ENCODE measurements around the gene MPL.

MPL gene

GRCh38 chr1:43357251-43357650 is 19.6 kb downstream of the MPL start:
- no peaks in the 10 kb centered on the region for H3K9me3 Mint-ChIP-seq
- no peak overlapping the region for H3K27ac Mint-ChIP-seq
- TF ChIP-seq CTCF (IDR thresholded peaks at IDR 0.05), result no peak
- H3K4me1 Mint-ChIP-seq, result peaks cover 52% of the 10 kb centered on the region
- no peak for DNase-seq
- H3K4me3 Mint-ChIP-seq, result no peak overlapping the region
- peaks cover 26% of the 10 kb centered on the region for H3K36me3 Mint-ChIP-seq (ENCODE audit: low read depth)
- H3K27me3 Mint-ChIP-seq (ENCODE audit: low read depth, poor library complexity), result no peaks in the 10 kb centered on the region

GRCh38 chr1:43358121-43358745 is 20.6 kb downstream of the MPL start:
- Mint-ChIP-seq H3K27ac (peak overlapping the region; percentile 95), H3K27me3 (ENCODE audit: low read depth, poor library complexity) (no peaks in the 10 kb centered on the region), H3K4me1 (peaks cover 51% of the 10 kb centered on the region), H3K36me3 (ENCODE audit: low read depth) (peaks cover 33% of the 10 kb centered on the region), H3K4me3 (peak overlapping the region; percentile 91), H3K9me3 (no peaks in the 10 kb centered on the region)
- no peak for TF ChIP-seq CTCF (IDR thresholded peaks at IDR 0.05)
- DNase-seq, result no peak

GRCh38 chr1:43358746-43359693 is 21.4 kb downstream of the MPL start, which contains the start of gene CDC20:
CDC20 (plus strand) TSS chr1:43358981; CDS start chr1:43359216, 235 bp downstream.
- no peak for TF ChIP-seq CTCF (IDR thresholded peaks at IDR 0.05)
- H3K27me3 Mint-ChIP-seq (ENCODE audit: low read depth, poor library complexity), result no peaks in the 10 kb centered on the region
- no peaks in the 10 kb centered on the region for H3K9me3 Mint-ChIP-seq
- peak within 1 kb of the TSS; percentile 95 for H3K27ac Mint-ChIP-seq
- peak within 1 kb of the TSS; percentile 91 for H3K4me3 Mint-ChIP-seq
- DNase-seq, result peak; percentile 98
- peaks cover 34% of the 10 kb centered on the region for H3K36me3 Mint-ChIP-seq (ENCODE audit: low read depth)
- peaks cover 53% of the 10 kb centered on the region for H3K4me1 Mint-ChIP-seq

GRCh38 chr1:43359696-43360095 is 22.1 kb downstream of the MPL start:
- no peaks in the 10 kb centered on the region for H3K27me3 Mint-ChIP-seq (ENCODE audit: low read depth, poor library complexity)
- peaks cover 38% of the 10 kb centered on the region for H3K36me3 Mint-ChIP-seq (ENCODE audit: low read depth)
- DNase-seq, result no peak
- no peaks in the 10 kb centered on the region for H3K9me3 Mint-ChIP-seq
- H3K27ac Mint-ChIP-seq, result peak overlapping the region; percentile 87
- peaks cover 53% of the 10 kb centered on the region for H3K4me1 Mint-ChIP-seq
- no peak for TF ChIP-seq CTCF (IDR thresholded peaks at IDR 0.05)
- H3K4me3 Mint-ChIP-seq, result peak overlapping the region; percentile 91

- H3K9me3 Mint-ChIP-seq, result no peaks in the 10 kb centered on the region
- H3K27ac Mint-ChIP-seq, result peak overlapping the region; percentile 75
- H3K4me3 Mint-ChIP-seq, result peak overlapping the region; percentile 91
- peaks cover 57% of the 10 kb centered on the region for H3K4me1 Mint-ChIP-seq
- TF ChIP-seq CTCF (IDR thresholded peaks at IDR 0.05), result no peak
- no peak for DNase-seq
- H3K27me3 Mint-ChIP-seq (ENCODE audit: low read depth, poor library complexity), result no peaks in the 10 kb centered on the region
- H3K36me3 Mint-ChIP-seq (ENCODE audit: low read depth), result peaks cover 47% of the 10 kb centered on the region
Measured at GRCh38 chr1:43360616-43361015, 23.0 kb downstream of the MPL start.

Measured in nephron progenitor cell (in vitro differentiated cells).